OCI-LY1 (cell line): ENCODE measurements around the gene TMEM234.

Experiments used
- EZH2 ChIP-seq: fragments of 200-600 bp; sonication (generic), shearing (Covaris generic); IDR thresholded peaks from 2 replicates; pipeline ENCODE4 v1.8.0; 2017; ENCODE audit warnings: borderline replicate concordance, mixed run types, mild to moderate bottlenecking, antibody characterized with exemption, low read length, moderate library complexity, mixed read lengths
- TF ChIP-seq, protein P1 (sequence below): fragments of 200-600 bp; sonication (generic), shearing (Covaris generic); IDR thresholded peaks from 2 replicates; pipeline ENCODE4 v1.5.1; 2017; ENCODE audit warnings: mild to moderate bottlenecking, antibody characterized with exemption, low read length, moderate library complexity, mixed read lengths

DNA sequence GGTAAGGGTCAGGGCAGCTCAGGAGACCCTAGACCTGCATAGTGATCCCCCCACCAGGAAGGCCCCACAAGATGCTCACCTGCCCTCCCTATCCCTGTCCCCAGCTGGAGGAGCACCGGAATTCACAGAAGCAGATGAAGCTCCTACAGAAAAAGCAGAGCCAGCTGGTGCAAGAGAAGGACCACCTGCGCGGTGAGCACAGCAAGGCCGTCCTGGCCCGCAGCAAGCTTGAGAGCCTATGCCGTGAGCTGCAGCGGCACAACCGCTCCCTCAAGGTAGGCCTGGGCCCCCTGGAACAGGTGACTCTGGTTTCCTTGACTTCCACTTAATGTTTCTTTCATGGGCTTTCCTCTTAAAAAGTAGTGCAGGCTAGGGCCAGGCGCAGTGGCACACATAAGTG, 34.3 kb downstream of the TMEM234 start:
- TF ChIP-seq, protein P1, sequence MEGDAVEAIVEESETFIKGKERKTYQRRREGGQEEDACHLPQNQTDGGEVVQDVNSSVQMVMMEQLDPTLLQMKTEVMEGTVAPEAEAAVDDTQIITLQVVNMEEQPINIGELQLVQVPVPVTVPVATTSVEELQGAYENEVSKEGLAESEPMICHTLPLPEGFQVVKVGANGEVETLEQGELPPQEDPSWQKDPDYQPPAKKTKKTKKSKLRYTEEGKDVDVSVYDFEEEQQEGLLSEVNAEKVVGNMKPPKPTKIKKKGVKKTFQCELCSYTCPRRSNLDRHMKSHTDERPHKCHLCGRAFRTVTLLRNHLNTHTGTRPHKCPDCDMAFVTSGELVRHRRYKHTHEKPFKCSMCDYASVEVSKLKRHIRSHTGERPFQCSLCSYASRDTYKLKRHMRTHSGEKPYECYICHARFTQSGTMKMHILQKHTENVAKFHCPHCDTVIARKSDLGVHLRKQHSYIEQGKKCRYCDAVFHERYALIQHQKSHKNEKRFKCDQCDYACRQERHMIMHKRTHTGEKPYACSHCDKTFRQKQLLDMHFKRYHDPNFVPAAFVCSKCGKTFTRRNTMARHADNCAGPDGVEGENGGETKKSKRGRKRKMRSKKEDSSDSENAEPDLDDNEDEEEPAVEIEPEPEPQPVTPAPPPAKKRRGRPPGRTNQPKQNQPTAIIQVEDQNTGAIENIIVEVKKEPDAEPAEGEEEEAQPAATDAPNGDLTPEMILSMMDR: no peak
- TF ChIP-seq EZH2: no peak
